ENCODE results near the gene THEMIS2. TPM values are rescaled to one million over a fixed set of nuclear protein-coding genes. Genes with fewer than 3 reads are reported as not detected.

The THEMIS2 gene
- polyA plus RNA-seq, 1 donor from 2014 or later, result 0.26 TPM

DNA sequence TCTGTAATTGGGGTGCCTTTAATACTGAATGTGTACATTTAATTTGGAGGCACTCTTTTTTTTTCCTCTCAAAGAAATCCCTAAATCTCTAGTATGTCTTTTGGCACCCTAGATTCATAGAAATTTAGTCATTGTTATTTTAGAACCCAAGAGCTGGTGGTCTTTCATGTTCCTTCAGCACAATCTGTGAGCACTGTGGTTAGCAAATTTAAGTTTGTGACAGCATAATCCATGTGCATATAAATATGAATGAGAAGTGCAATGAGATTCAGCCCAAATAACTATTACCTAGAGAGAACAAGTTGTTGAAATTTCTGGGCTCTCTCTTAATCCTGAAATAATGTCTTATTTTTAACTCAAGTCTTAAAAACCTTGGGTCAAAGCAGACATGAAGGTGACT is 37.3 kb upstream of the THEMIS2 start:
- Histone ChIP-seq H3K4me2 (ENCODE audit: low read length) (no peak overlapping the region), H3K36me3 (ENCODE audit: insufficient read depth, low read length) (no peaks in the 10 kb centered on the region), H2AFZ (ENCODE audit: low read depth, low read length) (no peak overlapping the region), H3K27me3 (ENCODE audit: insufficient read depth, low read depth, low read length) (no peaks in the 10 kb centered on the region), H4K20me1 (ENCODE audit: insufficient read depth) (no peaks in the 10 kb centered on the region), H3F3A (ENCODE audit: insufficient read depth, low read length, poor library complexity, severe bottlenecking) (no peaks in the 10 kb centered on the region), H3K9me3 (ENCODE audit: low read length) (no peaks in the 10 kb centered on the region), H3K9ac (ENCODE audit: low read length) (no peak overlapping the region), H3K4me3 (ENCODE audit: low read length) (no peak overlapping the region), H3K27ac (ENCODE audit: low read length) (no peak overlapping the region), H3K9me2 (ENCODE audit: insufficient read depth, low read length) (no peaks in the 10 kb centered on the region), H3K79me2 (replicated peaks; ENCODE audit: insufficient read depth, low read length) (peaks cover 46% of the 10 kb centered on the region)
- TF ChIP-seq RAD21 (conservative IDR thresholded peaks at IDR 0.05), result no peak
- TF ChIP-seq, protein P1, sequence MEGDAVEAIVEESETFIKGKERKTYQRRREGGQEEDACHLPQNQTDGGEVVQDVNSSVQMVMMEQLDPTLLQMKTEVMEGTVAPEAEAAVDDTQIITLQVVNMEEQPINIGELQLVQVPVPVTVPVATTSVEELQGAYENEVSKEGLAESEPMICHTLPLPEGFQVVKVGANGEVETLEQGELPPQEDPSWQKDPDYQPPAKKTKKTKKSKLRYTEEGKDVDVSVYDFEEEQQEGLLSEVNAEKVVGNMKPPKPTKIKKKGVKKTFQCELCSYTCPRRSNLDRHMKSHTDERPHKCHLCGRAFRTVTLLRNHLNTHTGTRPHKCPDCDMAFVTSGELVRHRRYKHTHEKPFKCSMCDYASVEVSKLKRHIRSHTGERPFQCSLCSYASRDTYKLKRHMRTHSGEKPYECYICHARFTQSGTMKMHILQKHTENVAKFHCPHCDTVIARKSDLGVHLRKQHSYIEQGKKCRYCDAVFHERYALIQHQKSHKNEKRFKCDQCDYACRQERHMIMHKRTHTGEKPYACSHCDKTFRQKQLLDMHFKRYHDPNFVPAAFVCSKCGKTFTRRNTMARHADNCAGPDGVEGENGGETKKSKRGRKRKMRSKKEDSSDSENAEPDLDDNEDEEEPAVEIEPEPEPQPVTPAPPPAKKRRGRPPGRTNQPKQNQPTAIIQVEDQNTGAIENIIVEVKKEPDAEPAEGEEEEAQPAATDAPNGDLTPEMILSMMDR (IDR thresholded peaks at IDR 0.05; ENCODE audit: poor library complexity, severe bottlenecking), result no peak
- TF ChIP-seq EZH2 (IDR thresholded peaks at IDR 0.05; ENCODE audit: borderline replicate concordance, insufficient read depth, low read length, poor library complexity, severe bottlenecking), result no peak
- TF ChIP-seq MXI1 (conservative IDR thresholded peaks at IDR 0.05; ENCODE audit: poor library complexity, severe bottlenecking), result no peak
- no peak for TF ChIP-seq EP300 (conservative IDR thresholded peaks at IDR 0.05; ENCODE audit: poor library complexity, severe bottlenecking)

DNA sequence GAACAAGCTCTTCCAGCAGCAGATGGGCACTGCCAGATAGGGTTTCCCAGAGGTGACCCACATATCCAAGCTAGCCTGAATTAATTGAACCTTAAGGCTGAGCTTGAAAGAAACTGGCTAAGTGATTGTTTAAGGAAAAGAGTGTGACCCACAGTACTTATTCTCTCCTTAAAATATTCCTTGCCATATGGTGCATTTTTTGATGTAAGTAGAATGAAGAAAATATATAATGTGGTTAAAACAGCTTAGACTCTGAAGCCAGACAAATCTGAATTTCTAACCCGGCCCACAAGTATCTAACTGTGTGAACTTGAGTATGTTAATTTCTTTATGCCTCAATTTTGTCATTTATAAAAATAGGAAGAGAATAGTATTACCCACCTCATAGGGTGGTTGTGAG is 36.8 kb upstream of the THEMIS2 start:
- Histone ChIP-seq H3K4me3 (ENCODE audit: low read length) (no peak overlapping the region), H4K20me1 (ENCODE audit: insufficient read depth) (no peaks in the 10 kb centered on the region), H3K9ac (ENCODE audit: low read length) (no peak overlapping the region), H3K9me2 (ENCODE audit: insufficient read depth, low read length) (no peaks in the 10 kb centered on the region), H3F3A (ENCODE audit: insufficient read depth, low read length, poor library complexity, severe bottlenecking) (no peaks in the 10 kb centered on the region), H3K4me2 (ENCODE audit: low read length) (no peak overlapping the region), H3K9me3 (ENCODE audit: low read length) (no peaks in the 10 kb centered on the region), H3K36me3 (ENCODE audit: insufficient read depth, low read length) (no peaks in the 10 kb centered on the region), H3K27ac (ENCODE audit: low read length) (no peak overlapping the region), H3K79me2 (replicated peaks; ENCODE audit: insufficient read depth, low read length) (peaks cover 47% of the 10 kb centered on the region), H2AFZ (ENCODE audit: low read depth, low read length) (no peak overlapping the region), H3K27me3 (ENCODE audit: insufficient read depth, low read depth, low read length) (no peaks in the 10 kb centered on the region)
- TF ChIP-seq RAD21 (conservative IDR thresholded peaks at IDR 0.05) (no peak), TAF1 (IDR thresholded peaks at IDR 0.05; ENCODE audit: low read depth) (no peak), EZH2 (IDR thresholded peaks at IDR 0.05; ENCODE audit: borderline replicate concordance, insufficient read depth, low read length, poor library complexity, severe bottlenecking) (no peak), EP300 (conservative IDR thresholded peaks at IDR 0.05; ENCODE audit: poor library complexity, severe bottlenecking) (no peak), POLR2AphosphoS5 (IDR thresholded peaks at IDR 0.05) (no peak), SMC3 (conservative IDR thresholded peaks at IDR 0.05; ENCODE audit: poor library complexity) (no peak), MXI1 (conservative IDR thresholded peaks at IDR 0.05; ENCODE audit: poor library complexity, severe bottlenecking) (no peak)
- TF ChIP-seq, protein P1 (IDR thresholded peaks at IDR 0.05; ENCODE audit: poor library complexity, severe bottlenecking), result no peak
- TF ChIP-seq, protein P2, sequence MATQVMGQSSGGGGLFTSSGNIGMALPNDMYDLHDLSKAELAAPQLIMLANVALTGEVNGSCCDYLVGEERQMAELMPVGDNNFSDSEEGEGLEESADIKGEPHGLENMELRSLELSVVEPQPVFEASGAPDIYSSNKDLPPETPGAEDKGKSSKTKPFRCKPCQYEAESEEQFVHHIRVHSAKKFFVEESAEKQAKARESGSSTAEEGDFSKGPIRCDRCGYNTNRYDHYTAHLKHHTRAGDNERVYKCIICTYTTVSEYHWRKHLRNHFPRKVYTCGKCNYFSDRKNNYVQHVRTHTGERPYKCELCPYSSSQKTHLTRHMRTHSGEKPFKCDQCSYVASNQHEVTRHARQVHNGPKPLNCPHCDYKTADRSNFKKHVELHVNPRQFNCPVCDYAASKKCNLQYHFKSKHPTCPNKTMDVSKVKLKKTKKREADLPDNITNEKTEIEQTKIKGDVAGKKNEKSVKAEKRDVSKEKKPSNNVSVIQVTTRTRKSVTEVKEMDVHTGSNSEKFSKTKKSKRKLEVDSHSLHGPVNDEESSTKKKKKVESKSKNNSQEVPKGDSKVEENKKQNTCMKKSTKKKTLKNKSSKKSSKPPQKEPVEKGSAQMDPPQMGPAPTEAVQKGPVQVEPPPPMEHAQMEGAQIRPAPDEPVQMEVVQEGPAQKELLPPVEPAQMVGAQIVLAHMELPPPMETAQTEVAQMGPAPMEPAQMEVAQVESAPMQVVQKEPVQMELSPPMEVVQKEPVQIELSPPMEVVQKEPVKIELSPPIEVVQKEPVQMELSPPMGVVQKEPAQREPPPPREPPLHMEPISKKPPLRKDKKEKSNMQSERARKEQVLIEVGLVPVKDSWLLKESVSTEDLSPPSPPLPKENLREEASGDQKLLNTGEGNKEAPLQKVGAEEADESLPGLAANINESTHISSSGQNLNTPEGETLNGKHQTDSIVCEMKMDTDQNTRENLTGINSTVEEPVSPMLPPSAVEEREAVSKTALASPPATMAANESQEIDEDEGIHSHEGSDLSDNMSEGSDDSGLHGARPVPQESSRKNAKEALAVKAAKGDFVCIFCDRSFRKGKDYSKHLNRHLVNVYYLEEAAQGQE (IDR thresholded peaks at IDR 0.05; ENCODE audit: borderline replicate concordance), result no peak

All from neural cell (in vitro differentiated cells).